ENCODE results near the gene TMC8. TPM values are rescaled to one million over a fixed set of nuclear protein-coding genes. Genes with fewer than 3 reads are reported as not detected.
"Not testable (repeated sequence)": the region's sequence is repeated elsewhere in the genome, so short reads cannot be mapped to it uniquely, and the experiment has no call there.

TMC8 gene
- polyA plus RNA-seq, 3 donors = 4.6 to 5.9 (median 4.9) TPM

DNA sequence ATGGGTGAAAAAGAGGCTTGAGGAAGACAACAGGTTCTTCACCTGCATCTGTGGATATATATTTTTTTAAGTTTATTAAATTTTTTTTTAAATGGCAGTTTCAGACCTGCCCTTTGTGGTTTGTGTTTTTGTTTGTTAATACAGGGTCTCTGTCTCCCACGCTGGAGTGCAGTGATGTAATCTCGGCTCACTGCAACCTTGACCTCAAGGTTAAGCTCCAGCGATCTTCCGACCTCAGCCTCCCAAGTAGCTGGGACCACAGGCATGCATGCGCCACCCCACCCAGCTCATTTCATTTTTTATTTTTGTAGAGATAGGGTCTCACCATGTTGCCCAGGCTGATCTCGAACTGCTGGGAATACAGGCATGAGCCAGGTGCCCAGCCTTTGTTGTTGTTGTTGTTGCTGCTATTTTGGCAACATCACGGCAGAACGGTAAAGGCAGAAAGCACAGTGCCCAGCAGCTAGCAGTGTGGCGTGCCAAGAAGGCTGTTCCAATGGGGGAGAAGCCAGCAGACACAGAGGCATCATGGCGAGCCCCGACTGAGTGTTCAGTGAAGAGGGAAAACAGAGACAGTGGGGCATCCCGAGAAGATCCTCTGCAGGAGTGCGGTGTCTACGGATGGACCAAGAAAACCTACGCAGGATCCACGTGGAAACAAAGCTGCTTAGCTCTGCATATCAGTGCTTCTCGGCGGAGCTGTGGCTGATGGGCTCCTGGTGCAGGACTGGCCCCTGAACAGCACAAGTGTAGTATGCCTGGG, 21.7 kb upstream of the TMC8 start:
- 79 to 80% (median 79%) methylated on average over 18 of the region's 18 CpGs for WGBS, 3 donors
- H3K27ac ChIP-seq (ENCODE audit: low read depth, low read length) = no peak overlapping the region

DNA sequence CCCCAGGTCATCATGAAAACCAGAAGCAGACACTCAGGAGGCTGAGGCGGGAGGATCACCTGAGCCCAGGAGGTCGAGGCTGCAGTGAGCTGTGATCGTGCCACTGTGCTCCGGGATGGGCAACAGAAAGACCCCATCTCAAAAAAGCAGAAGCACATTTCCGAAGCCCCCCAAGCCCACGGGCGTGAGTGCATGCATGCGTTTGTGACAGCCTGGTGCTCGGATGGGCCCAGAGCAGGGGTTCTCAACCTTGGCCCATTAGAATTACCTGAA, 21.1 kb upstream of the TMC8 start:
- H3K27ac ChIP-seq (ENCODE audit: low read depth, low read length) = no peak overlapping the region
- 84 to 96% (median 93%) methylated on average over 9 of the region's 9 CpGs for WGBS, 3 donors

- no peak overlapping the region for H3K27ac ChIP-seq (ENCODE audit: low read depth, low read length)
- WGBS, 3 donors = 88 to 93% (median 88%) methylated on average over 22 of the region's 22 CpGs
These were observed 20.1 kb upstream of the TMC8 start for GRCh38 chr17:78110363-78111015.

DNA sequence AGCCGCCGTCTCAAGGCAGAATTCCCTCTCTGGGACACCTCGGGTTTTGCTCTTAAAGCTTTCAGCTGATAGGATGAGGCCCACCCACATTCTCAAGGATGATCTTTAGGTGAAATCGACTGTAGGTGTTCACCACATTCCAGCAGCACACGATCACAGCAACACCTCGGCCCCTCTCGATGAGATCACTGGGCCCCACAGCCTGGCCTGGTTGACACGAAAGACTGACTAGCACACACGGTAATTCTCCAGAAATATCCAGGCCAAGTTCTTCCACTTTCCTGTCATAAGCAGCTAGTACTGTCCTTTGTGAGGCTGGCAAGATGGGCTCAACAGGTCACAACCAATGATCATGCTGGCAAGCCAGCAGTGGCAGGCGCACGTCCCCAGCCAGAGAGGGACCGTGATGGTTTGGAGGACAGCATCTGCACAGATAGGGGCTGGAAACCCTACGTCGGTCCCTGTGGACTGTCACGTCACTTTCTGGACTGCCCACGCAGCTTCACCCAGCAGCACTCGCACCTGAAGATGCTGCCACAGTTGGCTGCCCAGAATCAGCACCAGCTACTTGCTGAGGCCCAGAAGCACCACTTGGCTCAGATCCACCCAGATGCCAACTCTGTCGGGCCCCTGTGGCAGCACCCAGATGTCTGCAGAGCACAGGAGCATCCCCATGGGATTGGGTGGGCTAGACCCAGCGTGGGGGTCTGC, 19.4 kb upstream of the TMC8 start:
- H3K27ac ChIP-seq (ENCODE audit: low read depth, low read length) = no peak overlapping the region
- 85 to 86% (median 85%) methylated on average over 19 of the region's 19 CpGs for WGBS, 3 donors

DNA sequence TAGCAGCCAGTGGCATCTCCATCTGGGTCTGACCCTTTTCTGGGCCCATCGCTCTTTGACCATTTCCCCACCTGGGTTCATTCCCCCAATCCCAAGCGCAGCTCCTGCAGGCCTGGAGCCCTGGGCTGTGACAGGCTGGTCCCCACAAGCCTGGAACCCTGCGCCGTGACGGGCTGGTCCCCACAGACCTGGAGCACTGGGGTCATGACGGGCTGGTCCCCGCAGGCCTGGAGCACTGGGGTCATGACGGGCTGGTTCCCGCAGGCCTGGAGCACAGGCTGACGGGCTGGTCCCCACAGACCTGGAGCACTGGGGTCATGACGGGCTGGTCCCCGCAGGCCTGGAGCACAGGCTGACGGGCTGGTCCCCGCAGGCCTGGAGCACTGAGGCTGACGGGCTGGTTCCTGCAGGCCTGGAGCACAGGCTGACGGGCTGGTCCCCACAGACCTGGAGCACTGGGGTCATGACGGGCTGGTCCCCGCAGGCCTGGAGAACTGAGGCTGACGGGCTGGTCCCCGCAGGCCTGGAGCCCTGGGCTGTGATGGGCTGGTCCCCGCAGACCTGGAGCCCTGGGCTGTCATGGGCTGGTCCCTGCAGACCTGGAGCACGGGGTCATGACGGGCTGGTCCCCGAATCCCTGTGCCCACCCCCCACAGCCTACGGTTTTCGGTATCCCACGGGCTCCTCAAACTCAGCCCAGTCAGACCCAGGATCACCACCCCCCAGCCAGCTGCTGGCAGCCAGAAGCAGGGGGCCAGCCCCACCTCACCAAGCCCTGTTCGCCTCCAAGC, 18.6 kb upstream of the TMC8 start:
- 81 to 86% (median 85%) methylated on average over 28 of the region's 28 CpGs for WGBS, 3 donors
- no peak overlapping the region for H3K27ac ChIP-seq (ENCODE audit: low read depth, low read length)

DNA sequence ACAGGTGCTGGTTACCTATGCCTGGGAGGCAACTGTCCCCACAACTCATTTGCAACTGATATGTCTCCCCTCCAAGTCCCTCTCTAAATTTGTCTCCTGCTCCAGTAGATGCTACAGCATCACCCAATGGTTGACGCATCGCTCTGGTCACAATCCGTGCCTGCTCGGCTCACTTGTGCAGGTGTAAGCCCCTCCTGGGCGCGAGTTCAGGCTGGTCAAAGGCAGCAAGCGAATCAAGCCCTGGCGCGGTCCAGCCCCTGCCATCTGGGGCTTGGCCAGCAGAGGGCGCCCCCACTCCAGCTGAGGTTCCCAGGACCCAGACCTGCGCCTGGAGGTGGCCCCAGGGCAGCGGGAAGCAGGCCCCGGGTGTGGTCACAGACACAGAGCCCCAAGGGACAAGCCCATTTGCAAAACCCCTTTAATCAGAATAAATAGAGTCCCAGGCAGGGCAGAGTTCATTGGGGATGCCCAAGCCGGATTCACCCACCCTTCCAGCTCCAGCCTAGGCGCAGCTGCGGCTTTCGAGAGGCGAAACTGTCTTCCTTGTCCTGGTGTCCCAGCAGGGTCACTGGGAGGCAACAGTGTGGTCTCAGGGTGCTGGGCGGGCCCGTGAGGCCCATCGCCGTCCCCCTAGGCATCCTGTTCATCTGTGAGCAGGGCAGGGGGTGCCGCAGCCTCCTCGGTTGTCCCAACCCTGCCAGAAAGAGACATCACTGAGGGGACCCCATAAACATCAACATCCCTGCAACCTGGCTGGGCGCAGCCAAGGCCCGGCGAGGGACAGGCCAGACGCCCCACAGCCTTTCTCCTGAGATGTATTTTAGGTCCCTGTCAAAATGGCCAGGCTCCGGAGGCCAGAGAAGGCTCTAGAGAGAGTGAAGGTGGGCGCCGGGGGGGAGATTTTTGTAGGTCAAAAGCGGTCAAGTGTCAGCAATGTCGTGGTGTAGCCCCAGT, 17.8 kb upstream of the TMC8 start:
- H3K27ac ChIP-seq (ENCODE audit: low read depth, low read length) = no peak overlapping the region
- WGBS, 3 donors = 52 to 55% (median 54%) methylated on average over 33 of the region's 33 CpGs

DNA sequence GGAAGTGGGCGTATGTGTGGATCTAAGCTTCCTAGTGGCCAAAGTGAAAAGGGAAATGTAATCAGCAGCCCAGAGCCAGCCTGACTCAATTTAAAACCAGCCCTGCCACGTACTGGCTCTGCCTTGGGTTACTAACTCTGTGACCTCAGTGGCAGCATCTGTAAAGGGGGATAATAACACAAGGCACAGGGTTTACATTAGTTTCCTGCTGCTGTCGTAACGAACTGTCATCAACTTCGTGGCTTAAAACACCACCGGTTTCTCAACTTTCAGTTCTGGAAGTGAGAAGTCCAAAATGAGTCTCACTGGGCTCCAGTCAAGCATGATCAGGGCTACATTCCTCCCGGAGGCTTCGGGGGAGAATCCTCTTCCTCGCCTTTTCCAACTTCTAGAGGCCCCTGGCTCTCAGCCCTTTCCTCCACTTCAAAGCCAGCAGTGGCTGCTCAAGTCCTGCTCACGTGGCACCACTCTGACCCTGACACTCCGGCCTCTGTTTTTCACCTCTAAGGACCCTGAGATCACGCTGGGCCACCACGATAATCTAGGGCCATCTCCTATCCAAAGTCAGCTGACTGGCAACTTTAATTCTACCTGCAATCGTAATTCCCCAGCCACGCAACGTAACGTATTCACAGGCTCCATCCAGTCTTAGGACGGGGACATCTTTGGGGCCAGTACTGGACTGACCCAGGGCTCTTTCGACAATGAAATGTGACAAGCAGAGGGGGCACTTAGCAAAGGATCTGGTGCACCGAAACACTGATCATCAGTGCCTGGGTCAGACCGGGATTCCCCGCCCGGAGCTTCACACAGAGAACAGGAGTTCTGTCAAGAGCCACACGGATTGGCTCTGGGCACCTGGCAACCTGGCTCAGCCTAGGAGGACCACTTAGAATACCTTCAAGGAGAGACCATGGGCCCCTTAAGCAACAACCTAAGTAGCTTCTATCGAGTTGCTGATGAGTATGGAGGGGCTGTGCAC, 16.5 kb upstream of the TMC8 start:
- no peak overlapping the region for H3K27ac ChIP-seq (ENCODE audit: low read depth, low read length)
- WGBS, 3 donors = 68 to 87% (median 77%) methylated on average over 25 of the region's 25 CpGs

DNA sequence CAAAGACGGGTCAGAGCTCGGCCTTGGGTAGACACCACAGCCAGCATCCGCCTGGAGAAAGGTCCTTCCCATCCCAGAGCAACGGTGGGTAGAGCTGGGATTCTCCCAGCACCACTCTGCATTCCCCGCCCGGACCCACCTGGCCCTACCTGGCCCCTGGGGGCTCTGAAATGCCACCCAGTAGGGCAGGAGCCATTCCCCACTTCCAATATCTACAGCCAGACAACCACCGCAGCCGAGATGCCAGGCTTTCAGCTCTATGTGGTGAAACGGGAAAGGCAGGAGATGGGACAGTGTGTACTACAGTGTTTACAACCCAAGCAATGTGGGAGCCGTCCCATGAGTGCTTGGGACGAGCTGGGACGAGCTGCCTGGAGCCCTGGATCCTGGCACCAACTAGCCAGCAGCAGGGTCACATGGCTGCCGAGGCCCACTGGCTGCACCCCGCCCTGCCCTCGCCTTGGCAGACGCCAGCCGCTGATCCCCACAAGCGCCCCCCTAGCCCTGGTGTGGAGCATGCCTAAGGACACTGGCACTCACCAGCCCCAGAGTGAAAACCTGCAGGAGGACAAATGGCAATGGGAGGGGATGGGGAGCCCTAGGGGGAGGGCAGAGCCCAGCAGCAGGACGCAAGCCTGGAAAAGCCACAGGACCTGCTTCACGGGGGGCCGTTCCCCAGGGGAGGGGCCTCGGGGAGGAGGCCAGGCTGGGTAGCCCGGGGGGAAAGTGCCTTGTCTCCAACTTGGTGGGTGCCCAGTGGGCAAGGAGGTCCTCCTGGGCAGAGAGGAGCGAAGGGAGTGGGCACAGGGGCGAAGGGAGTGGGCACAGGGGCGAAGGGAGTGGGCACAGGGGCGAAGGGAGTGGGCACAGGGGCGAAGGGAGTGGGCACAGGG, 15.5 kb upstream of the TMC8 start:
- H3K27ac ChIP-seq (ENCODE audit: low read depth, low read length) = no peak overlapping the region
- 81 to 82% (median 82%) methylated on average over 24 to 27 of the region's 28 CpGs for WGBS, 3 donors

DNA sequence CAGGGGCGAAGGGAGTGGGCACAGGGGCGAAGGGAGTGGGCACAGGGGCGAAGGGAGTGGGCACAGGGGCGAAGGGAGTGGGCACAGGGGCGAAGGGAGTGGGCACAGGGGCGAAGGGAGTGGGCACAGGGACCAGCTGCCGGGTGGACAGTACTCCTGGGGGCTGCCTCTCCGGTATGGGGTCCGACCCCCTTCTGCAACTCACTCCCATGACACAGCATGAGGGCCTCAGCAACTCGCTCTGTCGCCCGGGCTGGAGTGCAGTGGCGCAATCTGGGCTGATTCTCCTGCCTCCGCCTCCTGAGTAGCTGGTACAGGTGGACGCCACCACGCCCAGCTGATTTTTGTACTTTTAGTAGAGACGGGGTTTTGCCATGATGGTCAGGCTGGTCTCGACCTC, 14.8 kb upstream of the TMC8 start:
- WGBS, 3 donors = 79 to 89% (median 87%) methylated on average over 11 to 15 of the region's 18 CpGs
- not testable (repeated sequence) for H3K27ac ChIP-seq (ENCODE audit: low read depth, low read length)

GRCh38 chr17:78116411-78116810, 14.2 kb upstream of the TMC8 start:
- 95 to 96% (median 95%) methylated on average over 9 of the region's 9 CpGs for WGBS, 3 donors

GRCh38 chr17:78117027-78117981, 13.3 kb upstream of the TMC8 start:
- H3K27ac ChIP-seq (ENCODE audit: low read depth, low read length) = no peak overlapping the region
- WGBS, 3 donors = 34 to 62% (median 58%) methylated on average over 40 to 41 of the region's 41 CpGs

More at GRCh38 chr17:78116411-78116810, 14.2 kb upstream of the TMC8 start:
- H3K27ac ChIP-seq (ENCODE audit: low read depth, low read length) = no peak overlapping the region

- WGBS, 3 donors = 88 to 90% (median 90%) methylated on average over 13 to 14 of the region's 14 CpGs
- no peak overlapping the region for H3K27ac ChIP-seq (ENCODE audit: low read depth, low read length)
These were observed 11.8 kb upstream of the TMC8 start for GRCh38 chr17:78118801-78119241.

- no peak overlapping the region for H3K27ac ChIP-seq (ENCODE audit: low read depth, low read length)
- WGBS, 3 donors = 94 to 97% (median 96%) methylated on average over 13 of the region's 13 CpGs
These were observed 10.0 kb upstream of the TMC8 start for GRCh38 chr17:78120537-78120936.

GRCh38 chr17:78120971-78121800, 9.4 kb upstream of the TMC8 start:
- WGBS, 3 donors = 68 to 90% (median 70%) methylated on average over 34 to 35 of the region's 35 CpGs
- H3K27ac ChIP-seq (ENCODE audit: low read depth, low read length) = no peak overlapping the region

Measured in adipose tissue (tissue), 3 donors.